KG1 (cell line): ENCODE results near the gene YWHAE.
"Not testable (repeated sequence)": the region's sequence is repeated elsewhere in the genome, so short reads cannot be mapped to it uniquely, and the experiment has no call there.

ENCODE experiments used
- DNase-seq: peaks from one replicate; lab custom pipeline; 2025; lab: John Stamatoyannopoulos, UW

The YWHAE gene

DNA sequence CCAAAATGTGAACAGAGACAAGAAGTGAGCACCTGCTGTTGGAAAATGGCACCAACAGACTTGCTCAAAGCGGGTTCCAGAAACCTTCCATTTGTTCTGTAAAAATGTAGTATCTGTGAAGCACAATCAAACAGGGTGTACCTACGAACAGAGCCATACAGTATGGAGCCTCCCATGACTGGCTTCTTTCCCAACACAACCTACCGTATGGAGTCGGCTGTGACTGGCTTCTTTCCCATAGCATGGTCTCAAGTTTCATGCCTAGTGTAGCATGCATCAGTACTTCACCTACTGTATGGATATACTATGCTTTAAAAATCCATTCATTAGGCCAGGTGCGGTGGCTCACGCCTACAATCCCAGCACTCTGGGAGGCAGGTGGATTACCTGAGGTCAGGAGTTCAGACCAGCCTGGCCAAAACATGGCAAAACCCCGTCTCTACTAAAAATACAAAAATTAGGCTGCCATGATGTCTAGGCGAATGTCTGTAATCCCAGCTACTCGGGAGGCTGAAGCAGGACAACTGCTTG is 26.2 kb downstream of the YWHAE start:
- DNase-seq: no peak

- DNase-seq: no peak
Observed at GRCh38 chr17:1372618-1373017, 27.4 kb downstream of the YWHAE start.

- DNase-seq: no peak
Observed at GRCh38 chr17:1371893-1372590, 28.0 kb downstream of the YWHAE start.

- DNase-seq: no peak
Observed at GRCh38 chr17:1368588-1368987, 31.4 kb downstream of the YWHAE start.

- no peak for DNase-seq
Observed at GRCh38 chr17:1367351-1367745, 32.7 kb downstream of the YWHAE start.

DNA sequence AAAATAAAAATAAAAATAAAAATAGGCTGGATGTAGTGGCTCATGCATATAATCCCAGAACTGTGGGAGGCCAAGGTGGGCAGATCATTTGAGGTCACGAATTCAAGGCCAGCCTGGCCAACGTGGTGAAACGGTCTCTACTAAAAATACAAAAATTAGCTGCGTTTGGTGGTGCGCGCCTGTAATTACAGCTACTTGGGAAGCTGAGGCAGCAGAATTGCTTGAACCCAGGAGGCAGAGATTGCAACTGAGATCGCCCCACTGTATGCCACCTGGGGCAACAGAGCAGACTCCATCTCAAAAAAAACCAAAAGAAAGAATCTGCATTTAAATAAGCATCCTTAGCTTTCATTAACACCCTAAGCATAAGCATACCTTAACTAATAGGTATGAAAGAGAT is 33.8 kb downstream of the YWHAE start:
- no peak for DNase-seq

- DNase-seq: no peak
Observed at GRCh38 chr17:1365445-1366039, 34.5 kb downstream of the YWHAE start.

DNA sequence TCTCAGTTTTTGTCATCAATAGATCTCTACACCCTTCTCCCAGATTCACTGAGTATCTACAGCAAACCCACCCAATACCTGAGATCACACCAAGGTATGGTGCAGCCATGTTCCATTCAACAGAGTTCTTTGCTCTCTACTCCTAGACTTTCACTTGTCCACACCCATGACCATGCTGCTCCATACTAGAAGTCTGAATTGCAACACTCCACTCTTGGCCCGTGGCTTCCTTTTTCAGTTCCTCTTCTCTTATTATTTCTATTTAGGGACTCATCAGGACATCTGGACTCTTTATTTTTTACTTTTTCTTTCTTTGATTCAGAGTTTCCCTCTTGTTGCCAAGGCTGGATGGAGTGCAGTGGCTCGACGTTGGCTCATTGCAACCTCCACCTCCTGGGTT is 37.1 kb downstream of the YWHAE start:
- DNase-seq: no peak

DNA sequence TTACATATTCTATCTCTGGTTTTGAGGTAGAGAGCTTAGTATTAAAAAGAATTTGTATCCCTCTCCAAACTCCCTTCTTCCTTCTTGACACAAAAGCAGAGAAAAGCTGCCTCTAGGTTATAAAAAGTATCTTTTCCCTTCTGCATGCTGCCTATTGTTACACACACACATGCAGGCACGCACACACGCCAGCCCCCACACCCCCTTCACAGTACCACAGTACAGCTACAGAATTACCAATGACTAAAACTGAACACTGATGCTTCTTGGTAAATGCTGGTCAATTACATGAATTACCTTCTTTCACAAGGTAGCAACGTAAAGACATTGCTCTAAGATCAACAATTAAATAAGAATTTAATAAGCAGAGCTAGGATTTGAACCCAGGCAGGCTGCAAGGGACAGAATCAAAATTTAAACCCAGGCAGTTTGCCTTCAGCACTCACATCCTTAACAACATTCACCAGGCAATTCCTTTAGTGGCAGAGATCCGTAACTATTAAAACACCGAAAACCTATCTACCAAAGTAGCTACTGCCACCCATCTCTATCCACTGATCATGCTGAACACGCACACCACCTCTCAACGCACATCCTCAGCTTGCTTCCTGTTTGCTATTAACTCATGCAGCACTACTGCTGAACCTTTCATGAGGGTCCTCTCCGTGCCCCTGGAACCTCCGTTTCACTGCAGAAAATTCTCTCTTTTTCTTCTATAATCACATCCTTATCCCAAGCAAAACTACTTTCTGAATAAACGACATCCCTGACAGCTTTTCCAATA is 37.8 kb downstream of the YWHAE start:
- no peak for DNase-seq

DNA sequence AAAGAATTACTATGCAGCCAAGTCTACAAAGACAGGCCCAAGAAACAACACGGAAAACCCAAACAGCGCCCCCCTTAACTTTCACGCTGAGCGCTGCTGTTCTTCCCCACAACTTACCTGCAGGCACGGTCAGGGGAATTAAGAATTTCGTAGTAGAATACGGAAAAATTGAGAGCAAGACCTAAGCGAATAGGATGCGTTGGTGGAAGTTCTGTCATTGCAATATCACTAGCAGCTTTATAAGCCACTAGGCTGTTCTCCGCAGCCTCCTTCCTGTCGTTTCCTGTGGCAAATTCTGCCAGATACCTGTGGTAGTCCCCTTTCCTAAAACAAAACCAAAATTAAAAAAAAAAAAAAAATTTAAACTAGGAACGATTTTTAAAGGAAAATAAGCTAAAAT is 39.0 kb downstream of the YWHAE start:
- DNase-seq: no peak

DNA sequence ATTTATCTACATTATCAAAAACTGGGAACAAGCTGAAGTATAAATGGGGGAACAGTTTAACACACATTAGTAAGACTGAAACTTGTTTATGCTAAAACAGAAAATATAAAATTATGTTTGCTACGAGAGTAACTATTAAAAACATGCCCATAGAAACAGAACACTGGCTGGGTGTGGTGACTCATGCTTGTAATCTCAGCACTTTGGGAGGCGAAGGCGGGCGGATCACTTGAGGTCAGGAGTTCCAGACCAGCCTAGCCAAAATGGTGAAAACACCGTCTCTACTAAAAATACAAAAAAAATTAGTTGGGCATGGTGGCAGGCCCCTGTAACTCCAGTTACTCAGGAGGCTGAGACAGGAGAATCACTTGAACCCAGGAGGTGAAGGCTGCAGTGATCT is 39.7 kb downstream of the YWHAE start:
- DNase-seq: not testable (repeated sequence)

DNA sequence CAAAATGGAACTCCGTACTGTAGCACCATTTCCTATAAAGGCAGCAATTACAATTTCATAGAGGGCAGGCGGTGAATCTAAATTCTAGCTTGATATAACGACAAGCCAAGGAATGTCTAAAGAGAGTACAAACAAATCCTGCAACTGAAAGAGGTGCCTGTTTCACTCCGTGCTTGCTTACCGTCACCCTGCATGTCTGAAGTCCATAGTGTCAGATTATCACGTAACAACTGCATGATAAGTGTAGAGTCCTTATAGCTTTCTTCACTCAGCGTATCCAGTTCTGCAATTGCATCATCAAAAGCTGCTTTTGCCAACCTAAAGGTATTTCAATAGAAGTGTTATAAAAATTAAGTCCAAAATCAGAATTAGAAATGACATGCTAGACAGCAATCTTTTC is 46.0 kb downstream of the YWHAE start:
- no peak for DNase-seq

DNA sequence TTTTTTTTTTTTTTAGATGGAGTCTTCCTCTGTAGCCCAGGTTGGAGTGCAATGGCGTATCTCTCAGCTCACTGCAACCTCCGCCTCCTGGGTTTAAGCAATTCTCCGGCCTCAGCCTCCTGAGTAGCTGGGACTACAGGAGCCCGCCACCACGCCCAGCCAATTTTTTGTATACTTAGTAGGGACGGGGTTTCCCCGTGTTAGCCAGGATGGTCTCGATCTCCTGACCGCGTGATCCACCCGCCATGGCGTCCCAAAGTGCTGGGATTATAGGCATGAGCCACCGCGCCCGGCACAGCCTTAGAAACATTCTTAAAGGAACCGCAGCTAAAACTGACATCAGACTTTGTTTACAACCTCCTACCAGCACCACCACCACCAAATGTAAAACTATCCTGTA is 47.5 kb downstream of the YWHAE start:
- DNase-seq: not testable (repeated sequence)

DNA sequence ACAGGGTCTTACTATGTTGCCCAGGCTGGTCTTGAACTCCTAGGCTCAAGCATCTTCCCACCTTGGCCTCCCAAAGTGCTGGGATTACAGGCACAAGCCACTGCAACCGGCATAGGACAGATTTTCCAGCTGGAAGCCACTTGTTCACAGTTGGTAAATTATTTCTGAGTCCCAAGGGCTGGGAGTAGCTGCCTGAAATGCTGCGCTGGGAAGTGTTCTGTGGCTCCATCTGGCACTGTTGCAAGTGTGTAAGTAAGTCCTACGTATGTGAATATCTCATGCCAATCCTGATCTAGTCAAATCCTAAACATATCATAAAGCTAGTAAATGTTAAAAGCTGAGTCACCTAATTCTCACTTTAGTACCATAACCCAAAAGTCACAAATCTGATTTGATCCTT is 48.1 kb downstream of the YWHAE start:
- no peak for DNase-seq

GRCh38 chr17:1351275-1351674 is 48.7 kb downstream of the YWHAE start:
- DNase-seq: no peak

DNA sequence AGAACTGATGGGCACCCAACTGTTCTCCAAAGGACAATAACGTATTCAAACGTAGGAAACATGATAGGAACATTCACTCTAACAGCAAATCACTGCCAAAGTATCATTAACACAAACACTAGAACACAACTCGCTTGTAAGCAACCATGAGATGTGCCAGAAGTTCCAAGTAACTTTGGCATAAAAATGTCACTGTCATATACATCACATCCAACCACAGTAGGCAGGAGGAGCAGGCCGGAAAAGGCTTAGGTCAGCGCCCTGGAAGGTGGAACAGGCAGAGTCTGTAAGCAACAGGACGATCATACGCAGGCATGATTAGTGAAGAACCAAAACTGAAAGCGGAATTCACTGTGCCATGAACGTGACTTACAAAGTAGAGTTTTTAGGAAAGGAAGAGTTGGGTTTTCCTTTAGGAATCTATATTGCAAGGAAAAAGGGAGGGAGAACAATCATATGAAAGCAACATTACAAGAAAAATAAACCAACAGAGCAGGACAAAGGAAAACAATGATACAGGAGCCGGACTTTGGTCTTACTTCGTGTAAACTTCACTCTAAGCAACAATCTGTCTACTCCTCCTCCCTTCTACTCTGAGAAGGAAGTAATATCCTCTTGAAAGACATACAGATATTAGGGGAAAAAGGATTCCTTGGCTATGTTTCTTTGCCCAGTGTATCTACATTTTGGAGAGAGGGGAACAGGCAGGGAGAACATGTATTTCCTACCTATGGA is 52.3 kb downstream of the YWHAE start:
- DNase-seq: no peak

DNA sequence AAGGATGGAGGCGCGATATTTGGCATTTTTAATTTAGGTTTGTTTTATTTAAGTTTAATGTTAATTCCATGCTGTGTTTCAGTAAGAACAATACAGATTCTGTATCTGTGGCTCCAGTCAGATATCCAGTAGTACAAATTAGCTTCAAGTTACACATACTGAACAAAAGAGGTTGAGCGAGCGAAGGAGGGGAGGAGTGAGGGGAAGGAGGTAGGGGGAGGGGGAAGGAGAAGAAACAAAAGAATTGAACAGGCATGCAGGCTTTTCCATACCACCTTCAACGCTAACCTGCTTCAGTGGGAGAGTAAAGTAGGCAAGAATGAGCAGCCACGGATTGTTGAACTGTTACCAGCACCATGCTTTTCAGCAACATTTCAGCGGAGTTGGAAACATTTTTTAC is 55.5 kb downstream of the YWHAE start:
- DNase-seq: no peak

GRCh38 chr17:1343554-1343953 is 56.5 kb downstream of the YWHAE start:
- no peak for DNase-seq

GRCh38 chr17:1340371-1340770 is 59.7 kb downstream of the YWHAE start:
- DNase-seq: no peak

DNA sequence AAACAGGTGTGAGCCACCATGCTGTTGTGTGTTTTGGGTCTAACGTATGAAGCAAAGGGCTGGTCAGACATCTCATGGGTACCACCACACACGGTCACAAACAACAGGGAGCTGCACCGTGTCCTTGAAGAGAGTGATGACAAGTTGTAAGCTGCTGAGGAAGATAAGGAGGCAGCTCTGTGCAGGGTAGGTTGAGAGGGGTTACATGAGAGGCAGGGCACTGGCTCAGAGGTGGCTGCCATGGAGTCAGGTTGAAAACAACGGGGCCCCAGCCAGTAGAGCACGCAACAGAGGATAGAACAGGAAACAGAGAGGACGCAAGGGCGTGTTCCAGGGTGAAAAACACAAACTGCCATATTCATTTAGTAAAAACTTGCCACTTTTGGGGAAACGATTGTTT is 68.3 kb downstream of the YWHAE start:
- DNase-seq: no peak

GRCh38 chr17:1329745-1330343 is 70.2 kb downstream of the YWHAE start:
- no peak for DNase-seq

GRCh38 chr17:1328437-1328836 is 71.6 kb downstream of the YWHAE start:
- no peak for DNase-seq
